OCI-LY7 (cell line): ENCODE data around the gene TBC1D24.

Experiments used
- CTCF ChIP-seq: fragments of 200-600 bp; sonication (generic); conservative IDR thresholded peaks from 2 replicates; pipeline ENCODE4 v1.5.1; 2014; ENCODE audit warnings: mild to moderate bottlenecking, antibody characterized with exemption, low read length, moderate library complexity, mixed read lengths
- EZH2phosphoT487 ChIP-seq: fragments of 200-600 bp; sonication (generic); IDR thresholded peaks from 2 replicates; pipeline ENCODE4 v1.6.1; 2018; ENCODE audit warnings: low read depth, borderline replicate concordance, mild to moderate bottlenecking, mixed run types, antibody characterized with exemption, low read length, moderate library complexity, mixed read lengths

- 0 out of 2 replicates have a peak, but pooled peaks have one; percentile 13 for TF ChIP-seq CTCF
- TF ChIP-seq EZH2phosphoT487: no peak
These were observed 752 bp downstream of the TBC1D24 start for GRCh38 chr16:2475413-2476344.
